ENCODE data around the gene ACADM.
"Not testable (repeated sequence)": the region's sequence is repeated elsewhere in the genome, so short reads cannot be mapped to it uniquely, and the experiment has no call there.

Gene ACADM

DNA sequence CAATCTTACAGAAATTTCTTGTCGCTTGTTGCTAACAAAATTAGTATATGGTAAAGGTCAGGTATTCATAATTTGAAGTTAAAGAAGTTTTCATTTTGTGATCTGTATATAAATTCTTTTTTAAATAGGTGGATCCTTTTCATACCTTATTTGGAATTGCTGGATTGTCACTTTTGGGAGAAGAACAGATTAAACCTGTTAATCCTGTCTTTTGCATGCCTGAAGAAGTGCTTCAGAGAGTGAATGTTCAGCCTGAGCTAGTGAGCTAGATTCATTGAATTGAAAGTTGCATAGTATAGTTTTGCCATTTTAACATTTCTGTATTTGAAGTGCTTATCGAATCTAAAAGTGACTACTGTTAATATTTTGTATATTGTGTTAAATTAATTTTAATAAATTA lies 69.9 kb downstream of the ACADM start:
- TF ChIP-seq, protein P1, sequence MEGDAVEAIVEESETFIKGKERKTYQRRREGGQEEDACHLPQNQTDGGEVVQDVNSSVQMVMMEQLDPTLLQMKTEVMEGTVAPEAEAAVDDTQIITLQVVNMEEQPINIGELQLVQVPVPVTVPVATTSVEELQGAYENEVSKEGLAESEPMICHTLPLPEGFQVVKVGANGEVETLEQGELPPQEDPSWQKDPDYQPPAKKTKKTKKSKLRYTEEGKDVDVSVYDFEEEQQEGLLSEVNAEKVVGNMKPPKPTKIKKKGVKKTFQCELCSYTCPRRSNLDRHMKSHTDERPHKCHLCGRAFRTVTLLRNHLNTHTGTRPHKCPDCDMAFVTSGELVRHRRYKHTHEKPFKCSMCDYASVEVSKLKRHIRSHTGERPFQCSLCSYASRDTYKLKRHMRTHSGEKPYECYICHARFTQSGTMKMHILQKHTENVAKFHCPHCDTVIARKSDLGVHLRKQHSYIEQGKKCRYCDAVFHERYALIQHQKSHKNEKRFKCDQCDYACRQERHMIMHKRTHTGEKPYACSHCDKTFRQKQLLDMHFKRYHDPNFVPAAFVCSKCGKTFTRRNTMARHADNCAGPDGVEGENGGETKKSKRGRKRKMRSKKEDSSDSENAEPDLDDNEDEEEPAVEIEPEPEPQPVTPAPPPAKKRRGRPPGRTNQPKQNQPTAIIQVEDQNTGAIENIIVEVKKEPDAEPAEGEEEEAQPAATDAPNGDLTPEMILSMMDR (IDR thresholded peaks at IDR 0.05; ENCODE audit: insufficient read depth, low read depth, low read length, missing control alignments) = no peak
- DNase-seq (ENCODE audit: low read depth) = peak; percentile 30
- H3K4me3 ChIP-seq (ENCODE audit: low read length) = no peak overlapping the region

DNA sequence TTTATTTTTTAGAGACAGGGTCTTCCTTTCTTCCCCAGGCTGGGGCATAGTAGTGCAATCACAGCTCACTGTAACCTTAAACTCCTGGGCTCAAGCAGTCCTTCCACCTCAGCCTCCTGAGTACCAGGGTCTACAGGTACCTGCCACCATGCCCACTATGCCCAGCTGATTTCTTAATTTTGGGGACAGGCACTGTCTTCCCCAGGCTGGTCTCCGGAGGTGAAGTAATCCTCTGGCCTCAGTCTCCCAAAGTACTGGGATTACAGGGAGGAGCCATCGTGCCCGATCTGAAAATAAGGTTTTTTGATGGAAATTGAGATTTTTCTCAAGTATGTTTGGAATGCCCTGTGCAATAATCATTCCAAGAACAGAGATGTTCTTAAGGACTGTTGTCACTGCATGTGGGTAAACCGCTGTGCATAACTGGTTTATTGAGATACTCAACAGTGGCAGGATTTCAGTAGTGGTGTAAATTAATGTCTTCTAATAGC lies 71.2 kb downstream of the ACADM start:
- TF ChIP-seq, protein P1 (IDR thresholded peaks at IDR 0.05; ENCODE audit: insufficient read depth, low read depth, low read length, missing control alignments) = no peak
- H3K4me3 ChIP-seq (ENCODE audit: low read length) = no peak overlapping the region
- no peak for DNase-seq (ENCODE audit: low read depth)

DNA sequence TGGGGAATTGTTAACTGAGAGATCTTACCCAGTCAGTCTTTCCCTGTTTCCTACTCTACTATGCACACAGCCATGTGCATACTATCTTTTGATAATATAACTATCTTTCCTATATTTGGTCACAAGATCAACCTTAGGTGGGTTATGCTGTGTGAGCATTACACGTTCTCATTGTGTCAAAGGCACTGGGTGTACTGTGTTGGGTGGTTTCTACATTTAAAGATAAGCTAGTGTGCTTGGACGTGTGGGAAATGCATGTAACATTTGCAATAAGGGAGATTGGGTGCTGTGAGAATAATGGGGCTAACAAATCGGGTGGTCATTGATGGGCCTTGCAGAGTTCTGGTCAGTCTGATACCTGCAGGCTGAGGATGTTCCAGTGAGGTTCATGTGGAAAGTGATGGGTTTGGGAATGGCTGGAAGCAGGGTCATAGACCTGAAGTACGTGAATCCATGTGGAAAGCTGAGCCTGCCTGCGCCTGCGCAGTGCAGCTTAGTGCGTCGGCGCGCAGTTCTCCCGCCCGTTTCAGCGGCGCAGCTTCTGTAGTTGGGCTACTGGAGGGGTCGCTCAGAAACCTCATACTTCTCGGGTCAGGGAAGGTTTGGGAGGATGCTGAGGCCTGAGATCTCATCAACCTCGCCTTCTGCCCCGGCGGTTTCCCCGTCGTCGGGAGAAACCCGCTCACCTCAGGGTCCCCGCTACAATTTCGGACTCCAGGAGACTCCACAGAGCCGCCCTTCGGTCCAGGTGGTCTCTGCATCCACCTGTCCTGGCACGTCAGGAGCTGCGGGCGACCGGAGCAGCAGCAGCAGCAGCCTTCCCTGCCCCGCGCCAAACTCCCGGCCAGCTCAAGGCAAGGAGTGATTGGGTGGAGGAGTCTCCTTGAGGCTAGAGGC lies 72.1 kb downstream of the ACADM start, which contains the start of gene MSH4:
Gene MSH4 (plus strand): TSS at position 507 of the 897 bp plus-strand sequence. CDS start 104 bp downstream, at position 611.
- DNase-seq (ENCODE audit: low read depth) = no peak
- TF ChIP-seq, protein P1 (IDR thresholded peaks at IDR 0.05; ENCODE audit: insufficient read depth, low read depth, low read length, missing control alignments) = no peak
- H3K4me3 ChIP-seq (ENCODE audit: low read length) = no peak within 1 kb of the TSS

DNA sequence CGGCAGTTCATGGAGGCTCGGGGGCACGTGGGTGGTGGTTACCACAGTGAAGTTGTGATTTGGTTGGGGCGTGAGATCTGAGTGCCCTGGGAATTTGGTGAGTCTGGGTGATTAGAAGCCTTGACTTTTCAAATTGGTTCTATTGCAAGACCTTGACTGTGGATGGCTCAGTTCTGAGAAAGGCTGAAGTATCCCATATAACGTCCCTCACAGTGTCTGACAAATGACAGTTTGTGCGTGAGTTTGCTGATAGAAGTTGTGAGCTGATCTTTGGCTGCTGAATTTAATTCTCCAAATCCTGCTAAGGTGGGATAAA lies 72.7 kb downstream of the ACADM start:
- TF ChIP-seq, protein P1 (IDR thresholded peaks at IDR 0.05; ENCODE audit: insufficient read depth, low read depth, low read length, missing control alignments) = no peak
- no peak overlapping the region for H3K4me3 ChIP-seq (ENCODE audit: low read length)
- DNase-seq (ENCODE audit: low read depth) = no peak

DNA sequence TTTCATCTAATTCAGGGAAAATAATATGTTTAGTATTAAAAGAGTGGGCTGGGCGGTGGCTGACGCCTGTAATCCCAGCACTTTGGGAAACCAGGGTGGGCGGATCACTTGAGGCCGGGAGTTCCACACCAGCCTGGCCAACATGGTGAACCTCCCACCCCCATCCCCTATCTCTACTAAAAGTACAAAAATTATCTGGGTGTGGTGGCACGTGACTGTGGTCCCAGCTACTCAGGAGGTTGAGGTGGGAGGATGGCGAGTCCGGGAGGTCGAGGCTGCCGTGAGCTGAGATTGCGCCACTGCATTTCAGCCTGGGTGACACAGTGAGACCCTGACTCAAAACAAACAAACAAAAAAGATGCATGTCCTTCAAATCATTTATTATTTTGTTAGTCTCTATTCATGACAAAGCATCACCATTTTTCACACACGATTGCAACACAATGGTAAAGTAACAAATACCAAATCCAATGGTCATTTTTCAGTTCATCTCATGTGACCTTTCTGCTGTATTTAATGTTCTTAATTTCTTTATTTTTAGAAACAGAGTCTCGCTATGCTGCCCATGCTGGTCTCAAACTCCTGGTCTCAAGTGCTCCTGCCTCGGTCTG lies 73.2 kb downstream of the ACADM start:
- H3K4me3 ChIP-seq (ENCODE audit: low read length) = no peak overlapping the region
- TF ChIP-seq, protein P1 (IDR thresholded peaks at IDR 0.05; ENCODE audit: insufficient read depth, low read depth, low read length, missing control alignments) = no peak
- DNase-seq (ENCODE audit: low read depth) = no peak

DNA sequence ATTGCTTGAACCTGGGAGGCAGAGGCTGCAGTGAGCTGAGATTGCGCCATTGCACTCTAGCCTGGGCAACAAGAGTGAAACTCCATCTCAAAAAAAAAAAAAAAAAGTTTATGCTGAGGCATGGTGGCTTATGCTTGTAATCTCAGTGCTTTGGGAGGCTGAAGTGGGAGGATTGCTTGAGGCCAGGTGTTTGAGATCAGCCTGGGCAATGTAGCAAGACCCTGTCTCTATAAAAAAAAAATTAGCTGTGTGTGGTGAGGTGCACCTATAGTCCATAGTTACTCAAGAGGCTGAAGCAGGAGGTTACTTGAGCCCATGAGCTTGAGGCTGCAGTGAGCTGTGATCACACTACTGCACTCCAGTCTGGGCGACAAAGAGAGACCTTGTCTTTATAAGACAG lies 77.0 kb downstream of the ACADM start:
- H3K4me3 ChIP-seq (ENCODE audit: low read length); DNase-seq (ENCODE audit: low read depth): not testable (repeated sequence)

DNA sequence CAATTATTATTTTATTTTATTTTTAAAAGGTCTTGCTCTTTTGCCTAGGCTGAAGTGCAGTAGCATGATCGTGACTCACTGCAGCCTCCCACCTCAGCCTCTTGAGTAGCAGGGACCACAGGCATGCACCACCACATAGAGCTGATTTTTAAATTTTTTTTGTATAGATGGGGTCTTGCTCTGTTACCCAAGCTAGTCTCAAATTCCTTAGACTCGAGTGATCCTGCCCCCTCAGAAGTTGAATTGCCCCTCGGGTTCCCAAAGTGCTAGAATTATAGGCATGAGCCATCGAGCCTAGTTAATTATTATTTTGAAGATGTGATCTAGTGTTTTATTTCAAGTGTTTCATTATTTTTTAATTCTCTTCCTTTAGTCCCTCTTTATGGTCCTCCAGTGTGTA lies 84.4 kb downstream of the ACADM start:
- no peak overlapping the region for H3K4me3 ChIP-seq (ENCODE audit: low read length)
- TF ChIP-seq, protein P1 (IDR thresholded peaks at IDR 0.05; ENCODE audit: insufficient read depth, low read depth, low read length, missing control alignments) = no peak
- DNase-seq (ENCODE audit: low read depth) = no peak

DNA sequence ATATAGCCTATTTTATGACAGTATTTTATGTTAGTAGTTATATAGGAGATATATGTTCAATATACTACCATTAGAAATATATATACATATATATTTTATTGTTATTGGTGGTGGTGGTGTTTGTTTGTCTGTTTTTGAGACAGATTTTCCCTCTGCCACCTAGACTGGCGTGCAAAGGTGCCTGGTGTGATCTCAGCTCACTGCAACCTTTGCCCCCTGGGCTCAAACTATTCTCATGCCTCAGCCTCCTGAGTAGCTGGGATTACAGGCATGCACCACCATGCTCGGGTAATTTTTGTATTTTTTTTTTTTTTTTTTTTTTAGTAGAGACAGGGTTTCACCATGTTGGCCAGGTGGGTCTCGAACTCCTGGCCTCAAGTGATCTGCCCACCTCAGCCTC lies 85.6 kb downstream of the ACADM start:
- DNase-seq (ENCODE audit: low read depth) = not testable (repeated sequence)

More for the DNA sequence above, 85.6 kb downstream of the ACADM start:
- H3K4me3 ChIP-seq (ENCODE audit: low read length) = not testable (repeated sequence)

All from epithelial cell of esophagus (primary cell).